Lung (tissue), 12 donors: ENCODE results near the gene TMEM60. TPM values are rescaled to one million over a fixed set of nuclear protein-coding genes. Genes with fewer than 3 reads are reported as not detected.
"Not testable (repeated sequence)": the region's sequence is repeated elsewhere in the genome, so short reads cannot be mapped to it uniquely, and the experiment has no call there.

Experiments
- ATAC-seq: fragments of 200-7000 bp; cut with Tn5 transposase; one replicate; pipeline ENCODE4 v1.9.1; 2020; ENCODE audit warnings: moderate number of reproducible peaks; ENCODE audit not compliant: insufficient read depth, low FRiP score
- DNase-seq, 3 donors: peaks; one replicate each; pipeline ENCODE4 v3.0.0-alpha.2; 2013 to 2017
- H3K27ac ChIP-seq, 2 donors: one replicate each; pipeline ENCODE4 v1.5.1; 2013; ENCODE audit warnings: mild to moderate bottlenecking in 2 of 2, moderate library complexity in 2 of 2, control low read depth in 1 of 2, inconsistent platforms in 1 of 2, low read depth in 1 of 2, low read length in 1 of 2
- H3K27me3 ChIP-seq, 3 donors: one replicate each; pipeline ENCODE4 v1.5.1; 2013; ENCODE audit warnings: low read length in 2 of 3; ENCODE audit not compliant: control insufficient read depth in 3 of 3, insufficient read depth in 3 of 3
- H3K36me3 ChIP-seq, 4 donors: one replicate each; pipeline ENCODE4 v1.5.1; 2013; ENCODE audit warnings: low read length in 4 of 4, mild to moderate bottlenecking in 1 of 4, moderate library complexity in 1 of 4; ENCODE audit not compliant: control insufficient read depth in 4 of 4, insufficient read depth in 4 of 4
- H3K4me1 ChIP-seq, 5 donors: one replicate each; pipeline ENCODE4 v1.5.1; 2013; ENCODE audit warnings: low read length in 5 of 5, mild to moderate bottlenecking in 2 of 5, moderate library complexity in 1 of 5; ENCODE audit not compliant: control insufficient read depth in 5 of 5, insufficient read depth in 5 of 5
- H3K4me3 ChIP-seq: one replicate; pipeline ENCODE4 v1.5.1; 2013; ENCODE audit warnings: mild to moderate bottlenecking, control low read depth, moderate library complexity
- H3K9ac ChIP-seq, 2 donors: one replicate each; pipeline ENCODE4 v1.5.1; 2013; ENCODE audit warnings: low read length in 2 of 2, control low read depth in 1 of 2; ENCODE audit not compliant: insufficient read depth in 1 of 2
- H3K9me3 ChIP-seq, 4 donors: one replicate each; pipeline ENCODE4 v1.5.1; 2013; ENCODE audit warnings: low read length in 3 of 4, mild to moderate bottlenecking in 1 of 4, moderate library complexity in 1 of 4; ENCODE audit not compliant: control insufficient read depth in 4 of 4, insufficient read depth in 3 of 4
- CTCF ChIP-seq: IDR thresholded peaks from 2 replicates; pipeline ENCODE4 v1.5.1; 2012; ENCODE audit warnings: mild to moderate bottlenecking; ENCODE audit errors: control extremely low read depth, extremely low read depth
- WGBS, 2 donors: extraction: QIAGEN DNeasy Blood & Tissue Kit; methylation state at CpG; one replicate each; pipeline ENCODE4 v1.1.7; 2013; 5-methylcytosine and 5-hydroxymethylcytosine counted together
- polyA plus RNA-seq, 2 donors: library from polyadenylated mRNA; stranded (reverse); fragments of 200-250 nt; gene quantifications; one replicate each; pipeline ENCODE4 v1.2.1, GENCODE V29; 2013
- total RNA-seq, 2 donors: library from RNA; depleted of rRNA in 1 of 2; stranded (reverse); fragments of >200 nt in 1 of 2; gene quantifications; one replicate each; pipeline ENCODE4 v1.2.1, GENCODE V29; 2014 to 2021
- donor health status: control.
- donor health status: control.
- donor health status: Bipolar disorder and iron deficiency.
- donor health status: healthy.
- donor health status: DM: yes; HTN: yes; CAD: no.

Gene TMEM60
- total and polyA plus RNA-seq, 4 donors: 12.2 to 46.4 (median 19.6) TPM

GRCh38 chr7:77839919-77840318 is 41.7 kb upstream of the TMEM60 start:
- peaks cover 0 to 8% (median 0%) of the 10 kb centered on the region in 5 donors for H3K4me1 ChIP-seq
- H3K36me3 ChIP-seq: no peaks in the 10 kb centered on the region
- no peak for TF ChIP-seq CTCF
- H3K9me3 ChIP-seq: peaks cover 0 to 3% (median 0%) of the 10 kb centered on the region in 4 donors
- H3K27me3 ChIP-seq: no peaks in the 10 kb centered on the region
- WGBS, 2 donors: 72 to 82% methylated on average over 2 of the region's 2 CpGs
- no peak overlapping the region for H3K4me3 ChIP-seq
- no peak for DNase-seq
- ATAC-seq: no peak
- H3K27ac ChIP-seq: no peak overlapping the region
- H3K9ac ChIP-seq: no peak overlapping the region

- peaks cover 0 to 15% (median 0%) of the 10 kb centered on the region in 5 donors for H3K4me1 ChIP-seq
- 82 to 83% methylated on average over 3 of the region's 3 CpGs for WGBS, 2 donors
- H3K36me3 ChIP-seq: no peaks in the 10 kb centered on the region
- H3K27me3 ChIP-seq: no peaks in the 10 kb centered on the region
- no peak for DNase-seq
- no peak for TF ChIP-seq CTCF
- no peak overlapping the region for H3K27ac ChIP-seq
- no peak overlapping the region for H3K4me3 ChIP-seq
- no peak for ATAC-seq
- H3K9me3 ChIP-seq: peaks cover 0 to 3% (median 0%) of the 10 kb centered on the region in 4 donors
- H3K9ac ChIP-seq: no peak overlapping the region
These were observed 40.8 kb upstream of the TMEM60 start for GRCh38 chr7:77838929-77839491.

GRCh38 chr7:77837966-77838365 is 39.7 kb upstream of the TMEM60 start:
- WGBS, 2 donors: 63 to 67% methylated on average over 1 of the region's 1 CpG
- ATAC-seq (no peak), DNase-seq (no peak)
- Histone ChIP-seq H3K9ac (no peak overlapping the region), H3K27ac (no peak overlapping the region), H3K27me3 (no peaks in the 10 kb centered on the region), H3K4me1 (peaks cover 0 to 15% (median 0%) of the 10 kb centered on the region in 5 donors), H3K4me3 (no peak overlapping the region), H3K9me3 (peaks cover 0 to 3% (median 0%) of the 10 kb centered on the region in 4 donors), H3K36me3 (no peaks in the 10 kb centered on the region)
- TF ChIP-seq CTCF: no peak

GRCh38 chr7:77837275-77837674 is 39.0 kb upstream of the TMEM60 start:
- H3K9ac ChIP-seq: no peak overlapping the region
- peaks cover 0 to 13% (median 0%) of the 10 kb centered on the region in 5 donors for H3K4me1 ChIP-seq
- H3K27me3 ChIP-seq: no peaks in the 10 kb centered on the region
- ATAC-seq: no peak
- DNase-seq: peak in 1 of 3 donors; percentile 27
- H3K4me3 ChIP-seq: no peak overlapping the region
- WGBS, 2 donors: 50 to 79% methylated on average over 2 of the region's 2 CpGs
- no peak overlapping the region for H3K27ac ChIP-seq
- H3K36me3 ChIP-seq: no peaks in the 10 kb centered on the region
- peaks cover 0 to 3% (median 0%) of the 10 kb centered on the region in 4 donors for H3K9me3 ChIP-seq
- no peak for TF ChIP-seq CTCF

GRCh38 chr7:77836425-77836824 is 38.2 kb upstream of the TMEM60 start:
- H3K9ac ChIP-seq, H3K9me3 ChIP-seq, DNase-seq, ATAC-seq, H3K36me3 ChIP-seq, H3K27ac ChIP-seq, H3K27me3 ChIP-seq, H3K4me3 ChIP-seq: not testable (repeated sequence)
- H3K4me1 ChIP-seq: peaks cover 0 to 13% (median 0%) of the 10 kb centered on the region in 5 donors
- 97 to 98% methylated on average over 2 of the region's 2 CpGs for WGBS, 2 donors
